SK-N-SH (cell line): Measurements from ENCODE around the gene SEMA3F.

ENCODE experiments used
- EZH2phosphoT487 ChIP-seq: fragments of 200-600 bp; sonication (generic); IDR thresholded peaks from 2 replicates; pipeline ENCODE4 v1.6.1; 2017; ENCODE audit warnings: low read depth, mixed run types, mild to moderate bottlenecking, antibody characterized with exemption, moderate library complexity, borderline replicate concordance
- POLR2AphosphoS5 ChIP-seq: IDR thresholded peaks from 2 replicates; pipeline ENCODE4 v1.6.1; 2012; ENCODE audit warnings: low read depth, low read length
- RAD21 ChIP-seq: IDR thresholded peaks from 2 replicates; pipeline ENCODE4 v1.6.1; 2012; ENCODE audit warnings: mild to moderate bottlenecking, low read length
- REST ChIP-seq: IDR thresholded peaks from 2 replicates; pipeline ENCODE4 v1.6.1; 2012; ENCODE audit warnings: mild to moderate bottlenecking, low read depth, low read length, moderate library complexity
- SIN3A ChIP-seq: IDR thresholded peaks from 2 replicates; pipeline ENCODE4 v1.6.1; 2012; ENCODE audit warnings: low read depth, mild to moderate bottlenecking, low read length, moderate library complexity, borderline replicate concordance
- TEAD4 ChIP-seq: IDR thresholded peaks from 2 replicates; pipeline ENCODE4 v1.4.0; 2012; ENCODE audit warnings: mild to moderate bottlenecking, borderline replicate concordance; ENCODE audit not compliant: insufficient read depth
- USF1 ChIP-seq: IDR thresholded peaks from 2 replicates; pipeline ENCODE4 v1.4.0; 2012; ENCODE audit warnings: low read depth, borderline replicate concordance
- TF ChIP-seq, protein P1 (sequence below): fragments of 200-600 bp; sonication (generic); IDR thresholded peaks from 2 replicates; pipeline ENCODE4 v1.6.1; 2017; ENCODE audit warnings: antibody characterized with exemption, mild to moderate bottlenecking, moderate library complexity

DNA sequence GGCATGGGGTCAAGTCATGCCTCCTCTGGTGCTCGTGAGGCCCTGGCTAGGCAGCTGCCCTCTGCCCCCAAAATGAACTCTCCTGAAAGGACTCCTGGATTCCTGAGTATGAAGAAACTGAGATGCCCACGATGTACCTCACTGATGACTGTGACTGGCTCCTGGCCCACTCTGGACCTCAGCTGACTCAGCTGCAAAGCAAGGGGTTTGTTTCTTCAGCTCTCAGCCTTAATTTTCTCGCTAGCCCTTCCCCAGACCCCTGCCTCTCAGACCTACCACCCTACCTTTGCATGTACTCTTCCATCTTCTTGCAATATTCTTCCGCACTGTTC, 75.6 kb downstream of the SEMA3F start:
- TF ChIP-seq POLR2AphosphoS5 (no peak), SIN3A (no peak), USF1 (no peak), TEAD4 (no peak), REST (no peak), RAD21 (no peak), EZH2phosphoT487 (no peak)
- TF ChIP-seq, protein P1, sequence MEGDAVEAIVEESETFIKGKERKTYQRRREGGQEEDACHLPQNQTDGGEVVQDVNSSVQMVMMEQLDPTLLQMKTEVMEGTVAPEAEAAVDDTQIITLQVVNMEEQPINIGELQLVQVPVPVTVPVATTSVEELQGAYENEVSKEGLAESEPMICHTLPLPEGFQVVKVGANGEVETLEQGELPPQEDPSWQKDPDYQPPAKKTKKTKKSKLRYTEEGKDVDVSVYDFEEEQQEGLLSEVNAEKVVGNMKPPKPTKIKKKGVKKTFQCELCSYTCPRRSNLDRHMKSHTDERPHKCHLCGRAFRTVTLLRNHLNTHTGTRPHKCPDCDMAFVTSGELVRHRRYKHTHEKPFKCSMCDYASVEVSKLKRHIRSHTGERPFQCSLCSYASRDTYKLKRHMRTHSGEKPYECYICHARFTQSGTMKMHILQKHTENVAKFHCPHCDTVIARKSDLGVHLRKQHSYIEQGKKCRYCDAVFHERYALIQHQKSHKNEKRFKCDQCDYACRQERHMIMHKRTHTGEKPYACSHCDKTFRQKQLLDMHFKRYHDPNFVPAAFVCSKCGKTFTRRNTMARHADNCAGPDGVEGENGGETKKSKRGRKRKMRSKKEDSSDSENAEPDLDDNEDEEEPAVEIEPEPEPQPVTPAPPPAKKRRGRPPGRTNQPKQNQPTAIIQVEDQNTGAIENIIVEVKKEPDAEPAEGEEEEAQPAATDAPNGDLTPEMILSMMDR = no peak
